Stimulated activated CD8-positive, alpha-beta memory T cell treated with anti-CD3 and anti-CD28 coated beads, Interleukin-15, amount 100 ng/mL, for 48 hours (primary cell): ENCODE measurements around the gene ZNF844.
"Not testable (repeated sequence)": the region's sequence is repeated elsewhere in the genome, so short reads cannot be mapped to it uniquely, and the experiment has no call there.

Experiments used
- DNase-seq, 2 donors: peaks; one replicate each; pipeline ENCODE4 v3.0.0-alpha.2; 2020; ENCODE audit warnings: low read depth in 2 of 2

ZNF844 gene

GRCh38 chr19:12092065-12092867, 27.7 kb downstream of the ZNF844 start:
- DNase-seq: peak; percentile 57 to 74

GRCh38 chr19:12092956-12093355, 28.4 kb downstream of the ZNF844 start:
- no peak for DNase-seq

DNA sequence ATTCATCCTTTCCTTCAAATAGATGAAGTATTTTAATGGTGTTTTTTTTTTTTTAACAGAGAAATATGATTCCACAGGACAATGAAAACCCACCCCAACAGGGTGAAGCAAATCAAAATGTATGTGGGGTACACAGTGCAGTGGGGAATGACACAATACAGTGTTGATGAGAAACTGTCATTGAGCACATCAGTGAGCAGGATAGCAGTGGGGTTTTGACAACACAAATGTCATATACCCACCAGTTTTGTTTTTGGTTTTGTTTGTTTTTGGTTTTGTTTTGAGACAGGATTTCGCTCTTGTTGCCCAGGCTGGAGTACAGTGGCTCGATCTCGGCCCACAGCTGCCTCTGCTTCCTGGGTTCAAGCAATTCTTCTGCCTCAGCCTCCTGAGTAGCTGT, 29.2 kb downstream of the ZNF844 start:
- DNase-seq: no peak

DNA sequence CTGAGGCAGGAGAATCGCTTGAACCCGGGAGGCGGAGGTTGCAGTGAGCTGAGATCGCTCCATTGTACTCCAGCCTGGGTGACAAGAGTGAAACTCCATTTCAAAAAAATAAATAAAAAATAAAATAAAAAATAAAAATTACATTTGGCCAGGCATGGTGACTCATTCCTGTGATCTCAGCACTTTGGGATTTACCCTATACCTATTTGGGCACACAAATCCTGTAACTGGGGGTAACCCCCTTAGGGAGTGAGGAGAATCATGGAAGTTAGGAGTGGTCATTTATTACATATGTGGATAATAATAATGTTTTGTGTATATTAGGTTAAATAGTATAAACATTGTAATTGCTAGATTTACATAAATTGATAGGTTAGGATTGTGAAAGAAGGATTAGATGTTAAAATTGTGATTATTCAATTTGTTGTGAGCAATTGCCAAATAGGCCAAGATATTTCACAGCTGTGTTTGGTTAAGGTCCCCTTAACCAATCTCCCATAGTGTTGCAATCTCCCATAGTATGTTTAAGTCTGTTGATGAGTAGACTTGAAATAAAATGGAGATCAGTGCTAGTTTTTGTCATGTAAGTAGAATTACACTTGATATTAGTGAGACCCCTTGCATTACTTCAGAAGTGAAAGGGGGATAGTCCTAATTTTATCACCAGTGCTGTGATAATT, 30.7 kb downstream of the ZNF844 start:
- DNase-seq: no peak

- DNase-seq: no peak
Observed at GRCh38 chr19:12098040-12098439, 33.5 kb downstream of the ZNF844 start.

DNA sequence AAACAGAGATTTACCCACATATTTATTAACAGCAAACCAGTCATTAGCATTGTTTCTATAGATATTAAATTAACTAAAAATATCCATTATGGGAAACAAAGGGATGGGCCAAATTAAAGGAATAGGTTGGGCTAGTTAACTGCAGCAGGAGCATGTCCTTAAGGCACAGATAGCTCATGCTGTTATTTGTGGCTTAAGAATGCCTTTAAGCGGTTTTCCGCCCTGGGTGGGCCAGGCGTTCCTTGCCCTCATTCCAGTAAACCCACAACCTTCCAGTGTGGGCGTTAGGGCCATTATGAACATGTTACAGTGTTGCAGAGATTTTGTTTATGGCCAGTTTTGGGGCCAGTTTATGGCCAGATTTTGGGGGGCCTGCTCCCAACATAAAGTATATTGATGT, 39.4 kb downstream of the ZNF844 start:
- DNase-seq: not testable (repeated sequence)

DNA sequence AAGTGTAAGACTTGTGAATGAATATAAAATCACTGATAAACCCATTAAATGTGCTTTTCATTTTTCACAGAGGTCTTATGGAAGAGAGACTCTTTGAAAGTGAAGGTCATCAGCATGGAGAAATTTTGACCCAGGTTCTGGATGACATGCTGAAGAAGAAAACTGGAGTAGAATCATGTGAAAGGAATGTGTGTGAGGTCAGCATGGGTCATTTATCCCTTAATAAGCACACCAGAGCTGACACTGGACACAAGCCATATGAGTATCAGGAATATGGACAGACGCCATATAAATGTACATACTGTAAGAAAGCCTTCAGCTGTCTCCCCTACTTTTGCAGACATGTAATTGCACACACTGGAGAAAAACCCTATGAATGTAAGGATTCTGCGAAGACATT, 46.6 kb downstream of the ZNF844 start:
- no peak for DNase-seq

DNA sequence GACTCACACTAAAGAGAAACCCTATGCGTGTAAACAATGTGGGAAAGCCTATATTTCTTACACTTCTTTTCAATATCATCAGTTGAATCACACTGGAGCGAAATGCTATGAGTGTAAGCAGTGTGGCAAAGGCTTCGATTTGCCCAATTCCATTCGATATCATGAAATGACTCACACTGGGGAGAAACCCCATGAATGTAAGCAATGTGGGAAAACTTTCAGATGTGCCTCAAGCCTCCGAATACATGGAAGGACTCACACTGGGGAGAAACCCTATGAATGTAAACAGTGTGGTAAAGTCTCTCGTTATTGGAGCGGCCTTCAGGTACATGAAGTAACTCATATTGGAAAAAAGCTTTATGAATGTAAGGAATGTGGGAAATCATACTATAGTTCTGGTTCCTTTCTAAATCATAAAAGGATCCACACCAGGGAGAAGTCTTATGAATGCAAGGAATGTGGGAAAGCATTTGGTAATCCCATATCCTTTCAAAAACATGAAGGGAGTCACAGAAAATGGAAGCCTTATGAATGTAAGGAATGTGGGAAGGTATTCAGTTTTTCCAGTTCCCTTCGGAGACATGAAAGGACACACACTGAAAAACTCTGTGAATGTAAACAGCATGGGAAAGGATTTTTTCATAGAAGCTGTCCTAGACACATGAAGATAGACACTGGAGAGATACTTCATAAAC, 47.6 kb downstream of the ZNF844 start:
- DNase-seq: no peak

- peak in 1 of 2 donors; percentile 3 for DNase-seq
Observed at GRCh38 chr19:12112701-12113100, 48.2 kb downstream of the ZNF844 start.

DNA sequence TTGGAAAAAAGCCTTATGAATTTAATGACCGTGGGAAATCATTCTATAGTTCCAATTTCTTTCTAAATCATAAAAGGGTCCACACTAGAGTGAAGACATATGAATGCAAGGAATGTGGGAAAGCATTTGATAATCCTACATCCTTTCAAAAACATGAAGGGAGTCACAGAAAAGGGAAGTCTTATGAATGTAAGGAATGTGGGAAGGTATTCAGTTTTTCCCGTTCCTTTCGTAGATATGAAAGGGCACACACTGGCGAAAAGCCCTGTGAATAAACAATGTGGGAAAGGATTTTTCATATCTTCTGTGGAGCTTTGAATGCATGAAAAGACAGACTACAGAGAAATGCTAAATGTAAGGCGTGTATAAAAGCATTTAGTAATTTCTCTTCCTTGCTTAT, 48.6 kb downstream of the ZNF844 start:
- DNase-seq: no peak

GRCh38 chr19:12117201-12117970, 52.9 kb downstream of the ZNF844 start:
- no peak for DNase-seq

GRCh38 chr19:12126707-12127106, 62.2 kb downstream of the ZNF844 start:
- DNase-seq: no peak
